Effector CD4-positive, alpha-beta T cell (primary cell): ENCODE measurements around the gene HARS1.
A peak's percentile ranks its signal among the peaks of the same experiment; 100 is the strongest.
"Not testable (repeated sequence)": the region's sequence is repeated elsewhere in the genome, so short reads cannot be mapped to it uniquely, and the experiment has no call there.

ENCODE experiments used
- DNase-seq: peaks from one replicate; pipeline ENCODE4 v3.0.0-alpha.2; 2020

HARS1 gene

DNA sequence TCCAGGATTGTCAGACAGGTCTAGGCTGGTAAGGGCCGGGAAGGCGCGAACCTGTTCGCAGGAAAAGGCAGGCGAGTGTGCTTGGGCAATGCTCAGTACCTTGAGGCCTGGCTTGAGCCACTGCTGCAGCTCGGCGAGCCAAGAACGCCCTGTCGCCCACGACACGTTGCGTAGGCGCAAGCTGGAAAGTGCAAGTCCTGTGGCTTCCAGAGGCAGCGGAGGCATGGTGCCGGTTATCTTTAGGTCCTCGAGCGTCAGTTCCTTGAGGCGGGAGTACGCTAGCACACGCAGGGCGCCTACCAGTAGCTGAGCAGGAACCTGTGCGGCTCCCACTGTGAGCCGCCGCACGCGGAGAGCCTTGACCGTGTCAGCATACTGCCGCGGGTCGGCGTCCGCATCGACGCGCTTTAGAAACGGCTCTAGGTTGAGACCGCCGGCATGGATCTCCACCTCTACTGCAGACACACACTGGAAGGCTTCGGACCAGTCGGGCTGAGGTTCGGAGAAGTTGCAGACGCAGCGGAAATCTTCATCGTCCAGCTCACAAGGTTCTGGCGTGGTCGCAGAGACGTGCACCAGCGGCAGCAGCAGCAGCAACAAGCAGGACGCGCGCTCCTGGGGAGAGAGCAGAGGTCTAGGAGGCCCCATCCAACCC is 58.7 kb downstream of the HARS1 start:
- DNase-seq = peak; percentile 36

DNA sequence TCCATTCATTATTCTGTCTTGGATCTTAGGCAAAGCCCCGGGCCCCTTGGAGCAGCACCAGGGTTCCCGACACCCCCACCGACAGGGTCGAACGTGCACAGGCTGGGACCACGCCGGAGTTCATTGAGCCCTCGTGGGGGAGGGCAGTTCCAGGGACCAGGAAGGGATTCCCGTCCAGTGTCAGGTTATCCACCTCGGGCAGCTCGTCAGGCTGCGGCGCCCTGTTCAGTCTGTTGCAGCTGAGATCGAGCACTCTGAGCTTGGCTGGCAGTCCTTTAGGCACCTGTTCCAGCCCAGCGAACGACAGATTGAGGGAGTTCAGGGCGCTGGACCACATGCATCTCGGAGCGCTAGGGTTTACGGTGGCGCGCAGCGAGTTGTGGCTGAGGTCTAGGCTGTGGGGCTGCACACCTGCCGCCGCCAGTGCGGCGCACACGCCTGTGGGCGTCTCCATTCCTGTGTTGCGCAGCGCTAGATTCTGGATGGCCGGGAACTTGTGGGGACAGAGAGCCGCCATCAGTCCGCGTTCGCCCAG is 59.3 kb downstream of the HARS1 start:
- peak; percentile 14 for DNase-seq

- no peak for DNase-seq
These were observed 60.1 kb downstream of the HARS1 start for GRCh38 chr5:140631036-140631417.

DNA sequence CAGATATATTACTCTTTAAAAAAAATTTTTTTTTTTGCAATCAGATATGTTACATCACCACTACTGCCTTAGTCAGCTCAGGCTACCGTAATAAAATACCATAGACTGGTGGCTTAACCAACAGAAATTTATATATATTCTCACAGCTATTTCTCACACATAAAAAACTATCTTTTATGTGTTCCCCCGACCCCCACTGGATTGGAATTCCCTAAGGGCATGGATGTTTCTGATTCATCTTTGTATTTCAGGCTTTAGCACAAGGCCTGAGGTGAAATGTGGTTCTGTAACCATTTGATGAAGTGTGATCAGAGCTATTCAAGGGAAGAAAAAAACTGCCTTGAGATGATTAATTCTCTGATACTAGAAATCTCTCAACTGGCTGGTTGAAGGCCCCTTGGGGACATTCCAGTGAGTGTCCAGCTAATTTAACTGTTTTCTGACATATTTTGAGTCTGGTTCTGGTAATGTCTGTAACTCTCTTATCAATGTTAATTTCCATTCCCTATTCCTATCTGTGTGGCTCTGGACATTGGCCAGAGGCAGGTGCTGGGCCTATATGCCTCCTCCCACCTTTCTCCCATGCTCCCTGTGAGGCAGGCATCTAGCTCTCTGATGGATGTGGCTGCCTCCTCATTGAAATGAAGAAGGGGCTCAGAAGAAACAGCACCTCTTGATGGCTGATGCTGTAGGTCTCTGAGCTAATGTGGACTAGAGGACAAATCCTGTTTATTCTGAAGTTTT is 60.7 kb downstream of the HARS1 start:
- no peak for DNase-seq

- no peak for DNase-seq
These were observed 62.5 kb downstream of the HARS1 start for GRCh38 chr5:140628711-140629110.

DNA sequence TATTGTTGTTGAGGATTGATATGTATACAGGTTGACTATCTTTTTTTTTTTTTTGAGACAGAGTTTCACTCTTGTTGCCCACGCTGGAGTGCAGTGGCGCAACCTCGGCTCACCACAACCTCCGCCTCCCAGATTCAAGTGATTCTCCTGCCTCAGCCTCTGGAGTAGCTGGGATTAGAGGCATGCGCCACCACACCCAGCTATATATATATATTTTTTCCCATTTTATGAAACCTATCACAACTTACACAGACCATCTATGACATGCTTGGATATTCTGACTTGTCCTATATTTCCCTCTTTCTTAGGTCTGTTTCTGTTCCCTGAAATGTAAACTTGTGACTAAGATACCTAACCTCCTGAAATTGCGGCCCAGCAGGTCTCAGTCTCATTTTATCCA is 63.2 kb downstream of the HARS1 start:
- DNase-seq = no peak

- not testable (repeated sequence) for DNase-seq
These were observed 66.3 kb downstream of the HARS1 start for GRCh38 chr5:140624886-140625285.
